UCSD-AML1 (cell line): Measurements from ENCODE around the gene SMIM45.

Experiments
- DNase-seq: peaks from one replicate; lab custom pipeline; 2025; ENCODE audit not compliant: unreplicated experiment; lab: John Stamatoyannopoulos, UW

The SMIM45 gene

GRCh38 chr22:41968601-41969000, 16.7 kb downstream of the SMIM45 start:
- no peak for DNase-seq

- DNase-seq, result no peak
Measured at GRCh38 chr22:41969110-41969646, 17.2 kb downstream of the SMIM45 start, which contains the start of gene SEPTIN3. TSS of gene SEPTIN3 (plus strand) at chr22:41969443. CDS start at chr22:41971493, 2,050 bp downstream.

GRCh38 chr22:41970601-41971000, 18.7 kb downstream of the SMIM45 start:
- DNase-seq, result no peak

- DNase-seq, result no peak
Measured at GRCh38 chr22:41971431-41971830, 19.5 kb downstream of the SMIM45 start.

- DNase-seq, result no peak
Measured at GRCh38 chr22:41974691-41975290, 22.8 kb downstream of the SMIM45 start.

GRCh38 chr22:41975299-41976069, 23.5 kb downstream of the SMIM45 start:
- no peak for DNase-seq

GRCh38 chr22:41976070-41976901, 24.3 kb downstream of the SMIM45 start:
- DNase-seq, result no peak

- DNase-seq, result no peak
Measured at GRCh38 chr22:41976961-41977566, 25.1 kb downstream of the SMIM45 start.

GRCh38 chr22:41978732-41979131, 26.8 kb downstream of the SMIM45 start:
- DNase-seq, result no peak

- no peak for DNase-seq
Measured at GRCh38 chr22:41979423-41980250, 27.7 kb downstream of the SMIM45 start.

- no peak for DNase-seq
Measured at GRCh38 chr22:41982865-41983264, 30.9 kb downstream of the SMIM45 start.

- DNase-seq, result no peak
Measured at GRCh38 chr22:41983513-41984405, 31.8 kb downstream of the SMIM45 start.

GRCh38 chr22:41987276-41987675, 35.3 kb downstream of the SMIM45 start:
- no peak for DNase-seq

GRCh38 chr22:41989246-41989645, 37.3 kb downstream of the SMIM45 start:
- no peak for DNase-seq

GRCh38 chr22:41991111-41991510, 39.2 kb downstream of the SMIM45 start:
- DNase-seq, result no peak

GRCh38 chr22:41992496-41992895, 40.5 kb downstream of the SMIM45 start:
- no peak for DNase-seq

- no peak for DNase-seq
Measured at GRCh38 chr22:41995211-41995610, 43.3 kb downstream of the SMIM45 start.

GRCh38 chr22:41996826-41997225, 44.9 kb downstream of the SMIM45 start:
- DNase-seq, result no peak
